ENCODE measurements around the gene EPB41.

DNA sequence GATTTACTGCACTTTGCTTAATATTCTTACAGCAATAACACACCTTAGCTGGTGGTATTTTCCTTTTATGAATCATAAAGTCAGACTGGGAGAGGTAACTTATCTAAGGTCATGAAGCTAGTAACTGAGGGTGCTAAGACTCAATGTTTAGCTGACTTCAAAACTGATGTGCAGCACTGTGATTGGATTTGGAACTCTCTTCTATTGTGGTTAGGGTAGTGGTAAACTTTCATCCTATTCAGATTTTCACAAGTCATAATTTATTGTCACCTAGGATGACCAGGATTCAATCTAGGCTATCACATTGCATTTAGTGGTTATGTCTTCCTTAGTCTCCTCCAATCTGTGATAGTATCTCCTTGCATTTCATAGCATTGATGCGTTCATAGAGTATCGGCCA lies 18.9 kb downstream of the EPB41 start:
- TF ChIP-seq, protein P1, sequence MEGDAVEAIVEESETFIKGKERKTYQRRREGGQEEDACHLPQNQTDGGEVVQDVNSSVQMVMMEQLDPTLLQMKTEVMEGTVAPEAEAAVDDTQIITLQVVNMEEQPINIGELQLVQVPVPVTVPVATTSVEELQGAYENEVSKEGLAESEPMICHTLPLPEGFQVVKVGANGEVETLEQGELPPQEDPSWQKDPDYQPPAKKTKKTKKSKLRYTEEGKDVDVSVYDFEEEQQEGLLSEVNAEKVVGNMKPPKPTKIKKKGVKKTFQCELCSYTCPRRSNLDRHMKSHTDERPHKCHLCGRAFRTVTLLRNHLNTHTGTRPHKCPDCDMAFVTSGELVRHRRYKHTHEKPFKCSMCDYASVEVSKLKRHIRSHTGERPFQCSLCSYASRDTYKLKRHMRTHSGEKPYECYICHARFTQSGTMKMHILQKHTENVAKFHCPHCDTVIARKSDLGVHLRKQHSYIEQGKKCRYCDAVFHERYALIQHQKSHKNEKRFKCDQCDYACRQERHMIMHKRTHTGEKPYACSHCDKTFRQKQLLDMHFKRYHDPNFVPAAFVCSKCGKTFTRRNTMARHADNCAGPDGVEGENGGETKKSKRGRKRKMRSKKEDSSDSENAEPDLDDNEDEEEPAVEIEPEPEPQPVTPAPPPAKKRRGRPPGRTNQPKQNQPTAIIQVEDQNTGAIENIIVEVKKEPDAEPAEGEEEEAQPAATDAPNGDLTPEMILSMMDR (IDR thresholded peaks at IDR 0.05; ENCODE audit: poor library complexity) = no peak
- TF ChIP-seq EZH2phosphoT487 (IDR thresholded peaks at IDR 0.05; ENCODE audit: low read depth, severe bottlenecking, unreplicated experiment) = no peak

Measured in hepatocyte (in vitro differentiated cells).